SKM-1 (cell line): ENCODE results near the gene UBAC2.
A peak's percentile ranks its signal among the peaks of the same experiment; 100 is the strongest.
"Not testable (repeated sequence)": the region's sequence is repeated elsewhere in the genome, so short reads cannot be mapped to it uniquely, and the experiment has no call there.

Experiments
- DNase-seq: peaks from one replicate; lab custom pipeline; 2025; ENCODE audit not compliant: unreplicated experiment; lab: John Stamatoyannopoulos, UW

Gene UBAC2

GRCh38 chr13:99231721-99232120 lies 31.1 kb downstream of the UBAC2 start:
- peak; percentile 6 for DNase-seq

GRCh38 chr13:99237981-99238662 lies 37.5 kb downstream of the UBAC2 start:
- DNase-seq = no peak

GRCh38 chr13:99246100-99246499 lies 45.4 kb downstream of the UBAC2 start:
- DNase-seq = no peak

- DNase-seq = not testable (repeated sequence)
These were observed 48.5 kb downstream of the UBAC2 start for GRCh38 chr13:99249178-99249577.

GRCh38 chr13:99249606-99250005 lies 49.0 kb downstream of the UBAC2 start:
- DNase-seq = not testable (repeated sequence)

GRCh38 chr13:99250982-99251825 lies 50.5 kb downstream of the UBAC2 start:
- no peak for DNase-seq

- DNase-seq = no peak
These were observed 51.3 kb downstream of the UBAC2 start for GRCh38 chr13:99251921-99252320.

- no peak for DNase-seq
These were observed 54.2 kb downstream of the UBAC2 start for GRCh38 chr13:99254830-99255229.

- no peak for DNase-seq
These were observed 54.6 kb downstream of the UBAC2 start for GRCh38 chr13:99255271-99255670.

- DNase-seq = no peak
These were observed 55.6 kb downstream of the UBAC2 start for GRCh38 chr13:99256283-99256682.

GRCh38 chr13:99256709-99257108 lies 56.1 kb downstream of the UBAC2 start:
- DNase-seq = no peak

GRCh38 chr13:99257291-99257690 lies 56.6 kb downstream of the UBAC2 start:
- no peak for DNase-seq

GRCh38 chr13:99258210-99258860 lies 57.7 kb downstream of the UBAC2 start, which contains the start of gene GPR18:
Gene GPR18, minus strand, starts transcription at chr13:99258379. Its CDS starts 2,507 bp downstream, at chr13:99255872.
- DNase-seq = no peak

GRCh38 chr13:99258946-99259345 lies 58.3 kb downstream of the UBAC2 start:
- no peak for DNase-seq

- DNase-seq = no peak
These were observed 59.6 kb downstream of the UBAC2 start for GRCh38 chr13:99260216-99260615.

GRCh38 chr13:99261059-99261458 lies 60.4 kb downstream of the UBAC2 start:
- no peak for DNase-seq

GRCh38 chr13:99263126-99263785 lies 62.6 kb downstream of the UBAC2 start:
- no peak for DNase-seq

- no peak for DNase-seq
These were observed 63.4 kb downstream of the UBAC2 start for GRCh38 chr13:99264051-99264450.

- no peak for DNase-seq
These were observed 64.6 kb downstream of the UBAC2 start for GRCh38 chr13:99265162-99265800.

GRCh38 chr13:99265821-99266426 lies 65.3 kb downstream of the UBAC2 start:
- no peak for DNase-seq
